ENCODE results near the gene HLF.

The HLF gene

GRCh38 chr17:55291114-55291507 lies 26.4 kb downstream of the HLF start:
- no peak for DNase-seq (ENCODE audit: low read depth)
- H3K4me3 ChIP-seq (ENCODE audit: low read length): no peak overlapping the region
- TF ChIP-seq, protein P1, sequence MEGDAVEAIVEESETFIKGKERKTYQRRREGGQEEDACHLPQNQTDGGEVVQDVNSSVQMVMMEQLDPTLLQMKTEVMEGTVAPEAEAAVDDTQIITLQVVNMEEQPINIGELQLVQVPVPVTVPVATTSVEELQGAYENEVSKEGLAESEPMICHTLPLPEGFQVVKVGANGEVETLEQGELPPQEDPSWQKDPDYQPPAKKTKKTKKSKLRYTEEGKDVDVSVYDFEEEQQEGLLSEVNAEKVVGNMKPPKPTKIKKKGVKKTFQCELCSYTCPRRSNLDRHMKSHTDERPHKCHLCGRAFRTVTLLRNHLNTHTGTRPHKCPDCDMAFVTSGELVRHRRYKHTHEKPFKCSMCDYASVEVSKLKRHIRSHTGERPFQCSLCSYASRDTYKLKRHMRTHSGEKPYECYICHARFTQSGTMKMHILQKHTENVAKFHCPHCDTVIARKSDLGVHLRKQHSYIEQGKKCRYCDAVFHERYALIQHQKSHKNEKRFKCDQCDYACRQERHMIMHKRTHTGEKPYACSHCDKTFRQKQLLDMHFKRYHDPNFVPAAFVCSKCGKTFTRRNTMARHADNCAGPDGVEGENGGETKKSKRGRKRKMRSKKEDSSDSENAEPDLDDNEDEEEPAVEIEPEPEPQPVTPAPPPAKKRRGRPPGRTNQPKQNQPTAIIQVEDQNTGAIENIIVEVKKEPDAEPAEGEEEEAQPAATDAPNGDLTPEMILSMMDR (conservative IDR thresholded peaks at IDR 0.05; ENCODE audit: low read depth, low read length): no peak

GRCh38 chr17:55292094-55292493 lies 27.3 kb downstream of the HLF start:
- H3K4me3 ChIP-seq (ENCODE audit: low read length): no peak overlapping the region
- TF ChIP-seq, protein P1 (conservative IDR thresholded peaks at IDR 0.05; ENCODE audit: low read depth, low read length): no peak
- DNase-seq (ENCODE audit: low read depth): no peak

DNA sequence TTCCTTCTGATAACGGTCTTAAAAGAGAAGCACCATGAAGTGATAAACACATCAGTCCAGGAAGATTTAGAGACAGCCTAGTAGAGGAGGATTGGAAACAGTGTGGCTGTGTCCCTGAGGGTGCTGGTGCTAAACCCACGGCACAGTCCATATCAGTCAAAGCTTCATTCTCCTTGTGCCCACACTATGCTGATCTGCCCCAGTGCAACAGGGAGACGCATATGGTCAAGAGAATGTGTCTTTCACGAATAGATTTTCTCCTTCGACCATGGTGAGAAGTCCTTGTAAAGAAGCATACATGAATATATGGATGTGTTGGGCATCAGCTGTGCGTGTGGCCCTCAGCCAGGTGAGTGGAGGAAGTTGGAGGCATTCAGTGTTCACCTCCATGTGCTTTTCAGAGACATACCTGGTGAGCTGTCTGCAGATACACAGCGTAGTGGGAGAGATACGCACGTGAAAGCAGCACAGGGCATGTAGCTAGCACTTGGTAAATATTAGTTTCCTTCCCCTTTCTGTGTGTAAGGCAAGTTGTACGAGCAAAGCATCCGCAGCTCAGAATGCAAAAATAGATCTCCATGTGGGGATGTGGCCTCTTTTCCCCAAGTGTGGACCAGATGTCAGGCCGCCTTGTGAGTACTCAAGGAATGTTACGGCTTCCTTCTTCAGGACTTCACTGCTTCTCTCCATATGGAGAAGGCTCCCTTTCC lies 29.4 kb downstream of the HLF start:
- TF ChIP-seq, protein P1 (conservative IDR thresholded peaks at IDR 0.05; ENCODE audit: low read depth, low read length): no peak

GRCh38 chr17:55295411-55296170 lies 30.8 kb downstream of the HLF start:
- TF ChIP-seq, protein P1 (conservative IDR thresholded peaks at IDR 0.05; ENCODE audit: low read depth, low read length): peak; percentile 94
- no peak for DNase-seq (ENCODE audit: low read depth)
- H3K4me3 ChIP-seq (ENCODE audit: low read length): no peak overlapping the region

More for the DNA sequence above, 29.4 kb downstream of the HLF start:
- H3K4me3 ChIP-seq (ENCODE audit: low read length): no peak overlapping the region
- no peak for DNase-seq (ENCODE audit: low read depth)

GRCh38 chr17:55296171-55296695 lies 31.5 kb downstream of the HLF start:
- H3K4me3 ChIP-seq (ENCODE audit: low read length): no peak overlapping the region
- no peak for DNase-seq (ENCODE audit: low read depth)
- TF ChIP-seq, protein P1 (conservative IDR thresholded peaks at IDR 0.05; ENCODE audit: low read depth, low read length): no peak

GRCh38 chr17:55296699-55297098 lies 31.9 kb downstream of the HLF start:
- TF ChIP-seq, protein P1 (conservative IDR thresholded peaks at IDR 0.05; ENCODE audit: low read depth, low read length): no peak
- no peak overlapping the region for H3K4me3 ChIP-seq (ENCODE audit: low read length)
- DNase-seq (ENCODE audit: low read depth): no peak

Measured in retinal pigment epithelial cell (primary cell).